Activated CD4-positive, alpha-beta T cell treated with anti-CD3 and anti-CD28 coated beads, Interleukin-10, Interleukin-2, amounts not matched to agents 100 ng/mL and 50 ng/mL, durations not matched to agents 16 hours and 8 hours (primary cell): Measurements from ENCODE around the gene USP34.
"Not testable (repeated sequence)": the region's sequence is repeated elsewhere in the genome, so short reads cannot be mapped to it uniquely, and the experiment has no call there.

ENCODE experiments used
- DNase-seq: peaks from one replicate; pipeline ENCODE4 v3.0.0-alpha.2; 2020

Gene USP34

DNA sequence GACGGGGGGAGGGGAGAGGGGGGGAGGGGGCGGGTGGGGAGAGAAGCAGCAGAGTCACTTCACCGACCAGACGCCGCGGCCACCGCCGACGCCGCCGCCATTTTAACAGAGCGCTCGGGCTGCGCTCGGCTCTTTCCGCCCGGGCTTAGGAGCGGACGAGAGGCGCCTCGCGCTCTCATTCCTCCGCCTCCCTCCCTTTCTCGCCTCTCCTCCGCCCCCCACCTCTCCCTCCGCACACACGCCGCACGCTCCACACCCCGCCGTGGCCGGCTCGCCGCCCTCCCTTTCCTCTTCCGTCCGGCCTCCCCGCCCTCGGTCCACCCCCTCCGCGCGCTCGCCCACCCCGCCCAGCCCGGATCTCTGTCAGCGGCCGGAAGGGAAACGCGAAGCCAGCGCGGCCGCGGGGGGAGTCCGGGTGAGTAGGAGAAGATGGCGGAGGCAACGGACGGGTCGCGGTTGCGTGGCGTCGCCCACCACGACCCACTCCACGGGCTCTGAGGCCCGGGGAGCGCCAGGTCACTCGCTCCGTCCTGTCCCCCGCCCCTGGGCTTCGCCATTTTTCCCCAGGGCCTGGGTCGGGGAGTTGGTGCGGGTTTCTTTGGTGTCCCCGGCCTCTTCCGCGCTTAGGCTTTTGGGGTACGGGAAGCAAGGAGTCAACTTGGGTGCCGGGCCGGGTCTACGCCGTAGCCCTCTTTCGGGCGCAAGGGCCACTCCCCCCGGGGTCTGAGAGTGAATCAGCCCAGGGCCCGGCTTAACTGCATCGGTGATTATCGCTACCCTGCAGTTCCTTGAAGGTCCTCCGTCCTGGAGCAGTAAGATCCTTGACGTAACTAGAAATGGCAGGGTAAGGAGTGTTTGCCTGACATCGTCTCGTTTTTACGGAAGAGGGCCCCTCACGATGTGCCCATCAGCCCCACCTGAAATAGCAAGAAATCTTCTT, at the start of gene USP34:
USP34 (minus strand) TSS at position 123 of the 940 bp plus-strand sequence. CDS start 395 bp downstream, outside the sequence.
- peak; percentile 96 for DNase-seq

- no peak for DNase-seq
Measured at GRCh38 chr2:61520261-61520660, 49.4 kb upstream of the USP34 start.

GRCh38 chr2:61512768-61513398, 42.0 kb upstream of the USP34 start:
- no peak for DNase-seq

GRCh38 chr2:61510674-61511671, 40.1 kb upstream of the USP34 start:
- no peak for DNase-seq

GRCh38 chr2:61504949-61505348, 34.1 kb upstream of the USP34 start:
- no peak for DNase-seq

- no peak for DNase-seq
Measured at GRCh38 chr2:61499060-61499459, 28.2 kb upstream of the USP34 start.

GRCh38 chr2:61493523-61493942, 22.6 kb upstream of the USP34 start:
- peak; percentile 60 for DNase-seq

- no peak for DNase-seq
Measured at GRCh38 chr2:61492476-61492875, 21.6 kb upstream of the USP34 start.

DNA sequence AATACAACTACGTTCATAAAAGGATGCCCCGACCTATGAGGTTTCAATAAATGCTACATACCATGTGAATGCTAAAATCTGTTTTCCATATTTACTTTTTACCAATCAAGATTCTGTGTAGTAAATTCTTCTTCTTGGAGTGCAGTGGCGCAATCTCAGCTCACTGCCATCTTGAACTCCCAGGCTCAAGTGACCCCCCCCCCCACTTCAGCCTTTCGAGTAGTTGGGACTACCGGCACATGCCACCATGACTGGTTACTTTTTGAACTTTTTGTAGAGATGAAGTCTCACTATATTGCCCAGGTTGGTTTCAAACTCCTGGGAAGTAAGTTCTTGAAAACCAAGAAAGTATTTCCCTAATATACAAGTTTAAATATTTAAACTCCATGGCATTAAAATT, 14.4 kb upstream of the USP34 start:
- no peak for DNase-seq

DNA sequence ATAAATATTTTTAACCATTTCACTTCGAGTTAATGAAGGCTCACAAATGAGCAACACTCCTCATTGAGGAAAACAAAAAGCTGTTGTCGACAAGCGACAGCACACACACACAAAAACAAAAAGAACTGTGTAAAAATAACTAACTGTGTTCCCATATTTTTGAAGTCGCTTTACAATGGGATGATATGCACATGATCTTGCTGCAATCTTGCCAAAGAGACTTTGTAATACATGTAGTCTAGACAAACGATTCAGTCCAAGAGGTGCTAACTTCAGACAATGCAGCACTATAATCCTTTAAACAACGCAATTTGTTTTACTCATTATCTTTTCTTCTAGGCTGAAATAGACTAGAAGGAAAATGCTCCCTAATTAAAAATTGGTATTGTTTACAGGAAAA, 7.2 kb upstream of the USP34 start:
- DNase-seq: no peak

GRCh38 chr2:61476929-61477589, 6.2 kb upstream of the USP34 start:
- not testable (repeated sequence) for DNase-seq

DNA sequence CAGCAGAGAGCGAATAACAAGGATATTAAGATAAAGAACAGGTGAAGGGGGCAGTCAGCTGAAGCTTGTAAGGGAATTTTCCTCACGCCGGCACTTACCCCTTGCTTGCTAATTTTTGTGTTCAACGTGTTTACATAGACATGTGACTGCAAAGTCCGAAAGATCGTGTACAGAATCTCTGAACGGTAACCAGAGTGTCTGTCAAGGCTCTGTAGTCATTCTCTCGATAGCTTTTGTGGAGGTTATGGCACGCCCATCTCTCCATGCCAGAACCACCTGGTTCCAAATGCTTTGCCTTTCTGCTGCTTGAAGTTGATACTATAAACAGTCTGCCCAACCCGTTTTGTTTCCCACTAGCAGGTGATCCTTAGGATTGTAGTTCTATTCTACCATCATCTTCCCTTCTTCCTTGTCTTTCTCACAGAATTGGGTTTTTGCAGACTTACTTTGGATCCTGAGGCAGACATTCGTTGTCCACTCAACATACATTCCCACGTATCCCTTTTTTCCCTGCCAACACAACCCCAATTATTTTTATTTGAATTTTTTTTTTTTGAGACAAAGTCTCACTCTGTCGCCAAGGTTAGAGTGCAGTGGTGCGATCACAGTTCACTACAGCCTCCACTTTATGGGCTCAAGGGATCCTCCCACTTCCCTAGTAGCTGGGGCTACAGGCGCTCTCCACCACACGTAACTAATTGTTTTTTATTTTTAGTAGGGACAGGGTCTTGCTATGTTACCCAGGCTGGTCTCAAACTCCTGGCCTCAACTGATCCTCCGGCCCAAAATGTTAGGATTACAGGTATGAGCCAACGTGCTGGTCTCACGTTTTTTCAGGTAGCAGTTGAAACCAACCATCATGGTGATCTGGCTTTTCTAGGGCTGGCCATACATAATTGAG, 1.3 kb upstream of the USP34 start:
- peak; percentile 36 for DNase-seq

DNA sequence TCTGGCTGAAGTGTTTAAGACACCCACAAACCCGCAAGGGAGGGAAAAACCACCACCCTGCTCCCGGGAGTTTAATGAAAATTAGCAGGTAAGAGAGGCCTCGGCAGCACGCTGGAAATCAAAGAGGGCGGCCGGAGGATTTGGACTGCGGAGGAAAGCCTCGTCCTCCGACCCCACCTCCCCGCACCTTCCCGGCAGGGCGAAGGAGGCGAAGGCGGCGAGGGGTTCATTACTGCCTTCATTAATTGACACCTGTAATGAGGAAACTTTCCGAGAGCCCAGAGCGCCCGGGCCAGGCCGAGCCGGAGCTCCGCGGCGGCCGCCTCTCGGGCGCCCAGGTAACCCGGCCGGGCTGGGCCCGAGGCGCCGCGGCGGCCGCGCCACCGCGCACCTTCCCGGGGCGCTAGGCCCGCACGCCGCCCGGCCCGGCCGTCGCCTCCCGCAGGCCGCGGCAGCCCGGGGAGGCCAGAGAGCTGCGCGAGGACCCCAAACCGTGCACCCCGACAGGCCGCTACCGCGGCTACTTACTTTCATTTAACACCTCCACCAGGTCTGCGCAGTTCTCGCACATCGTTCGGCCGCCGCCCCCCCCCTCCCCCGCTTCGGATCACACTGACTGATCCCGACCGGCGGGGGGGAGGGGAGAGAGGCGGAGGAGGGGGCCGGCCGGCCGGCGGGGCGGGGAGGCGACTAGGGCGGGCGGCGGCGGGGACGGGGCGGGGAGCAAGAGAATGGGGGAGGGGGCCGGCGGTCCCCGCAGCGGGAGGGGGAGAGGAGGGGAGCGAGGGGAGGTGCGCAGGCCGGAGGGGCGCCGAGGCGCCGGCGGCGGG, 550 bp downstream of the USP34 start:
- peak; percentile 90 for DNase-seq

DNA sequence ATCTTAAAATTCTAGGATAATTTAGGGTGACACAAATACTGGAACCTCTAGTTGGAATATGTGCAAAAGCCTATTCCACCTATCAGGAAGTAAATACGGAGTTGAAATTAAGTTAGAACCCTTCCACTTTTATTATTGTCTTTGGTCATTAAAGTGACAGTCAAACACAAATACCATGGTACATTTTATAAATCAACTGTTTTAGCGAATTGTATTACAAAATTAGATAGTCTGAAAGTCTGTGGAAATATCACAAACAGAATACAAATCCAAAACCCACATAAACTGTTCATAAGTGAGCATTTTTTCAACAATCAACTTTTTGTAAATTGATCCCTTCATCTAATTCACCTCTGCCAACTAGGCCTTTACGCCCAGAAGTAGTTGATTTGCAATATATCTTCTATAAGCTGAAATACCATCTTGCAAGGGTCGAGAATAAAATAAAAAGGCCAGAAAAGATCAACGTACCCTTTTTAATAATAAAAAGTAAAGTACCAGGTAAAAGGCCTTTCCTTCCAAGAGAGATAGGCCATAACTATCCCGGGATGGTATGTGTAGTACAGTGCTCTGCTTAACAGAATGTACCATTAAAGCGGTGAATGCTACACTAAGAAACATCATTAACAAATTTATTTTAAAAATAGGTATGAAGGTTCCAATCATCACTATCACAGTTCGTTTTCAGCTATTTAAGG, 1.3 kb downstream of the USP34 start:
- DNase-seq: no peak

- not testable (repeated sequence) for DNase-seq
Measured at GRCh38 chr2:61468231-61468630, 2.7 kb downstream of the USP34 start.

GRCh38 chr2:61465045-61465444, 5.8 kb downstream of the USP34 start:
- no peak for DNase-seq

DNA sequence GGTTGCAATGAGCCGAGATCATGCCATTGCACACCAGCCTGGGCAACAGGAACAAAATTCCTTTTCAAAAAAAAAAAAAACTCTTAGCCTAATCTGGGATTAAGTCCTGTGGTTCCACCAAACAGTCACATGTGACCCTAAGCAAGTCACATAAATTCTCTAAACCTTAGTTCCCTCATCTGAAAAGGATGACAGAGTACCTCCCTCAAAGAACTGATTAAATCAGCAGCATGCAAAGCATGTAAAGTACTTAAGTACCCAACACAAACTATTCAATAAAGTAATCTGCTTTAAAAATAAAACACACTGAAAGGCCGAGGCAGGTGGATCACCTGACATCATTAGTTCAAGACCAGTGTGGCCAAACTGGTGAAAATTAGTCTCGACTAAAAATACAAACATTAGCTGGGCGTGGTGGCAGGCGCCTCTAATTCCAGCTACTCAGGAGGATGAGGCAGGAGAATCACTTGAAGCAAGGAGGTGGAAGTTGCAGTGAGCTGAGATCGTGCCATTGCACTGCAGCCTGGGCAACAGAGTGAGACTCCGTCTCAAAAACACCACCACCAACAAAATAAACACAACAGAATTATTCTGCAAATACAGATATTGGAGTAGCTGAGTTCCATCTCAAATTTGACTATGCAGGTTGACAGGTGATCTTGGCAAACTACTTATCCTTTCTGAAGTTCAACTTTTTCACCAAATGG, 7.0 kb downstream of the USP34 start:
- no peak for DNase-seq

GRCh38 chr2:61461404-61461803, 9.5 kb downstream of the USP34 start:
- no peak for DNase-seq

DNA sequence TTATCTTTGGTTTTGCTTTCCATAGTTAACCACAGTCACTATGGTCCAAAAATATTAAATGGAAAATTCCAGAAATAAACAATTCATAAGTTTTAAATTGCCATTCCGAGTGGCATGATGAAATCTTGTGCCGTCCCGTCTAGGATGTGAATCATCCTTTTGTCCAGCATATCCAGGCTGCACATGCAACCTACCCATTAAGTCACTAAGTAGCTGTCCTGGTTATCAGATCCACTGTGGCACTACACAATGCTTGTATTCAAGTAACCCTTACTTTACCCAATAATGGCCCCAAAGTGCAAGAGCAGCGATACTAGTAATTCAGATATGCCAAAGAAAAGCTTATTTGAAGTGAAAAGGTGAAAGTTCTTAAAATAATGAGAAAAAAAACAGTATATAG, 10.7 kb downstream of the USP34 start:
- DNase-seq: no peak
